GM18868 (cell line): ENCODE data around the gene GLS.

Experiments
- ATAC-seq: cut with Tn5 transposase; IDR thresholded peaks from one replicate; pipeline ENCODE4 v1.9.1; 2021; ENCODE audit warnings: mild to moderate bottlenecking, moderate library complexity; ENCODE audit not compliant: unreplicated experiment

GLS gene

DNA sequence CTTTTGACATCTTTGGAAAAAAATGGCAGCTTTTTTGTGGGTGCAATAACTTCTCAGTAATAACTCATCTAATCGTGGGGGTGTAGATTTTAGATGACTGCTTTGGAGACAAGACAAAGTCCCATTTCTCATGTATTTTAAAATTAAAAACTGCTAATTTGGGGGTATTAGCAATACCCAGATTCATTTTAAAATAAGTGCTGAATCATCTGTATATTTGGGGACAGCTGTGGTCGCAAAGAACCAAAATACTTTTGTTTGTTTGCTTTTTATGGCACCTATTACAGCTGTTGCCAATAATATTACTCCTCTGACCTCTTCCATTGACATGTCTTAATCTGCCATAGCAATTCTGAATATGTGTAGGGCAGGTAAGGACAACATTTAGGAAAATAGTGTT is 87.9 kb downstream of the GLS start:
- no peak for ATAC-seq

DNA sequence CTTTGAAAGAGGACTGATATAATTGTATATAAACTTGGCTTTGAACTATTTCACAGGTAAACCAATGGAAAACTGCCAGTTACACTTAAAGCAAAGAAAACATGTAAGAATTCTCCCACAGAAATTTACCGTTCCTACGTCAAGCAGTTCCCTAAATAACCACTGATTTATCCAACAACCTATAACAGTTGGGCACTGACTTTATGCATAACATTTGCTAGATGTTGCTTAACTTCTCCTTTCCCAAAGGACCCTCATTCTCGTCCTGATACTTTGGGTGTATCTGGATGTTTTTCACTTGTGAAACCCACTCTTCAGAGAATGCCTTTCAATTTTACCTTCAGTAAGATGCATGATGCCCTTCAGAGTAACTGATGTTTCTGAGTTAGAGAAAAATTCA is 89.5 kb downstream of the GLS start:
- no peak for ATAC-seq

DNA sequence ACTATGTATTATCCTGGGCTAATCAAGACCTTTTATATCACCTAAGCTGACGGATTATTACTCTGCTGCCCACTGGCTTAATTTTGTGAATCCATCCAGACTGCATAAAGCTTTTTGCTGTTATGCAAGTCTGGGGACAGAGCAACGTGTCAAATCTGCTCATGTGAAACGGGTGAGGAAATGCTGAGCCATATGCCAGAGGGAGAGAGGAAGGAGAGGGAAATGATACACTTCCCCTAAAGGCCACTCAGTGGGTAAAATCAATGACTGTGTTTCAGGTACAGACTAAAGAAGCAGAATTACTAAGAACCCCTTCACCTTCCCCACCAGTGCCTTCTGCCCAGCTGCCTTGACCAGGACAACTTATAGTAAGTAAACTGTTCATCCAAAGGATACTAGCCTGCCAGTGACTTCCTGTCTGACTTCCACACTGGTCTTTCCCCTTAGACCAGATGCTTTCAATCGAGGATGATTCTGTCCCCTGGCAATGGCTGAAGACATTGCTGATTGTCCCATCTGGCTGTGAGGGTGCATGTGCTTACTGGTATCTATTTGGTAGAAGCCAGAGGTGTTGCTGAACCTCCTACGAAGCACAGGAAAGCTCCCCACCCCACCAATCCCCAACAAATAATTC is 90.4 kb downstream of the GLS start:
- no peak for ATAC-seq

DNA sequence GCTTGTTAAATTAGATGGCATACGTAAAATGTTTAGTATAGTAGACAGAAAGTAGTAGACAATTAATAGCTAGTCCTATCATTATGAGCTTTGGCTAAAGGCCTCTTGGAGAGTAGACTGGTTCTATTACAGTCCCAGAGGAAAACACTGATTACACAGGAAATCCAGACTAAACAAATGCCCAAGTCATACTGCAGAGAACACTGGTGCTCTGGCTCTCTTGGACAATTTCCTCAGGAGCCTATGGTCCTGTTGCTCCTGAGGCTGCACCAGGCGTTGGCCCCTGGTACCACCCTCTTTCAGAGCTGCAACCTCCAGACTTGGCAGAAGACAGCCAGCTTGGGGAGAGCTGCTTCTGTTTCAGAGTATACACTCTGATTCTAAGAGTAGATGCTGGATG is 91.6 kb downstream of the GLS start:
- no peak for ATAC-seq

DNA sequence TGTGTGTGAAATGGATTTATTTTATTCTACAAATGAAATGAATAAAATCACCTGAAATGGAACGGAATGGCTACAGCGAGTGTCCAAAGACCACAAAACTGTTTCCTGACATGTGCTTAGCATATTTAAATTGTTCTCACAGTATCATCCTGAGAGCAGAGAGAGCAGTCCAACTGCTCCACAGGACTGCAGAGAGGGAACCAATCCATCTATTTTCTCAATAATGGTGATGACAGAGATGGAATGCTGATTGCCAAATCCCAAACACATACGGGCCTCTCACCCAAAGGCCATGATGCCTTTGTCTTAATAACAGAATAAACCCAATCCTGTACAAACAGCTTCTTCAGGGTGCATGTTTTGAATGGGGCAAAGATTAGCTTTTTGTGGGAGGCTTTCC is 92.2 kb downstream of the GLS start:
- ATAC-seq = no peak

DNA sequence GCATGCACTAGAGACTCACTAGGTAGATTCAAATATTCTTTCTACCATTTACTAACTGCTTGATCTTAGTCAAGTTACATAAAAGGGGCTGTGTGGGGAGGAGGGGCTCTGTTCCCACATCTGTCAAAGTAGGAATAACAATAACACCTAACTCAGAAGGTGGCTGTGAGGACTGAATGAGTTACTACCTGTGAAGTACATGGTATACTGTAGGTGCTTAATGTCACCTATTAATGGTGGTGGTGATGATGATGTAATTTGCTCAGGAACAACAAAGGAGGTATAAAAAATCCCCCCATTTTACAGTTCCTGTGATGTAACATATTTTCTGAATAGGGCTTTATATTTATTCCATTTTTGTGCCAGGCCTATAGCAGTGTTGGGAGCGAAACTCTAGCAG is 92.6 kb downstream of the GLS start:
- ATAC-seq = no peak

DNA sequence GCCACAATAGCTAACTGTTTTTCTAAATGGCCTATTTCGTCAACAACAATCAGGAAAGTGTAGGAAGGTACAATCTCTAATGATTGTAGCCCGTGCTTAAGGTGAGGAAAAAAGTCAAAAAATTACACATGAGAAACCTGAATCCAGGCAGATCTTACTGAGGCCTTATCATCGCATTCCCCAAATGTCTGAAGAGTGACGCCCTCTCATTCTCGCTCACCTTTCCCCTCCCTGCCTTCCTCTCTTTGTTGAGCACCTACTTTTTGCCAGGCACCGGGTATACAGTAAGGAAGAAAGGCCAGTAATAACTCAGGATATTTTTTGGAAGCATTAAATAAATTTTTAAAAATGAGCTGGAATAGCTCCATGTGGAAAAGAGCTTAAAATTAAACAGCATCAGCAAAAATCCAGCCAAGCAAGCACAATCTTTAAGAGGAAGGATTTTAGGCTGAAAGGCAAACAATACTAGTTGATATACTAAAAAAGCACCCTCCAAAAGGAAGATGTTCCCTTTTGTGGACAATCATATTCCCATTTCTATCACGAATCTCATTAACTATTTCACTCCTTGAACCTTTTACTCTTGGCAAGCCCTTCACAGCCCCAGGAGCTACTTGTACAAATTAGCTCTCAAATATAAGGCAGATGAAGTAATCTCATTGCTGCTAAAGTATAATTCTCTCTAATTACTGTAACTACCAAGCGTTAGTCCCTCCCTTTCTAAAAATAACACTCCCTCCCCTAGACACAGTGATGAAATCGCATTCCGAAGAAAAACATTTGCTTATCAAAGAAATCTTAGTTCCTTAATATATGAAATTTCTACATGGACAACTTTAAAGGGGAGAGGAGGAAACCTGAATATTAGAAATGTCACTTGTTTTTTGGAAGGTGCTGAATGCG is 93.4 kb downstream of the GLS start:
- no peak for ATAC-seq

DNA sequence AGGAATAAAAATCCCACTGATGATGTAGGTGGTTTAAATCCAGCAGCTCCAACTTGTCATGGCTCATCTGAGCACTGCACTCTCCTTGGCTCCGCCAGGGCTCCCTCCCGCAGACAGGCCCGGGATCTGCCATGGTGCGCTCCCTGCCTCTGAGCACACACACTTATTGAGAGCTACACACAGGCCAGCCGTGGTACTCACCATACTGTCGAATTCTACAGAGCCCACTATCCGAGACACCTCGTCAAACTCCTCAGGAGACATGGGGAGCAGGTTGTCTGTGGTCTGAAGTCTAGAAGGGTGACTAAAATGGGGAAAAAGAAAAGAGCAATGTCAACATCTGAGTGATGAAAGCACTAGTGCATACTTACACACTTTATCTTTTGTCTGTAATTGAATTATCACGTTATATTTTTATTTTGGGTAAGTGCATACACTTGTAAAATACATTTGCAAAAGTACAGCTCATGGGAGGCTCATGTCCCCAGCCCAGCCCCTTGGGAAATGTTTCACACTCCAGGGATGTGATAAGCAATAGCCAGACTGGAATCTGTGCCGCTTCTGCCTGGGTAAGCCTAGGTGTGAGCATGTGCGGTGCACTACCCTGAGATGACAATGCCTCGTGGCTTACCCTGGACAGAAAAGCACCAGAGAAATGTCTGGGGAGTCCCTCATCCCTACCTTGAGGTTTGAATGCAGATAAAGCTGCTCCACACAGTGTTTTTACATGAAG is 94.2 kb downstream of the GLS start:
- ATAC-seq = no peak

DNA sequence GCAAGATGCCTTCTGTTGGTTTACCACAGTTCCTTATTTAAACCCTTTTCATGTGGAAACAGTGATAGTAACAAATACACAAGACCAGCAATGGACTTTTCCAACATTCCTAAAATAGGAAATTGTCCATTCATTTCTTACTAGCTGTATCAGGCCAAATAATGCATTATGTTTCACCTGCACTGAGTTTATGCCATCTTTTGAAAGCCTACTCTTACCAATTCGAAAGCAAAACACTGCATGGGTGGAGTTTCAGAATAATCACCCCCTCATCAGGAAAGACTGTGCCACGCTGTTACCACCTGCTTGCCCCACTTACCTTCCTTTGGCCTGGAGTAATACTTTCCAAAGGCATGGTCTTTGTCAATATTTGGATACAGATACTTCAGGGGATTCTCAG is 95.9 kb downstream of the GLS start:
- no peak for ATAC-seq

DNA sequence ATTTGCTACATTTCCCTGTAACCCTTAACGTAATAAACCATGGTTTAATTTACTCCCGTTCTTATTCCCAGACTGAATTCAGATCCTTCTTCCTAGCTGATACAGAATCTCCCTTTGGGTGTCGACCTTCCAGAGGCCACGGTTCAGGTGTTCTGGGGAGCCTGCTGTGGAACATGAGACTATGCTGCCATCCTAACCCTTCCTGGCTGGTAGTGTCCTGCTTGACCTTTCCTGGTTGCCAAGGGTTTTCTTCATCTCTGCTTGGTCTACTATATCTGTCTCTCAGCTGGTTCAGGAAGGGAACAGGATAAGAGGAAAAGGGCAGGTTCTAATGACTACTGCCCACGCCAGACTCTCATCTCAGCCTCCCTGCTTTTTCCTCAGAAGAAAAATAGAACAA is 96.9 kb downstream of the GLS start:
- no peak for ATAC-seq

DNA sequence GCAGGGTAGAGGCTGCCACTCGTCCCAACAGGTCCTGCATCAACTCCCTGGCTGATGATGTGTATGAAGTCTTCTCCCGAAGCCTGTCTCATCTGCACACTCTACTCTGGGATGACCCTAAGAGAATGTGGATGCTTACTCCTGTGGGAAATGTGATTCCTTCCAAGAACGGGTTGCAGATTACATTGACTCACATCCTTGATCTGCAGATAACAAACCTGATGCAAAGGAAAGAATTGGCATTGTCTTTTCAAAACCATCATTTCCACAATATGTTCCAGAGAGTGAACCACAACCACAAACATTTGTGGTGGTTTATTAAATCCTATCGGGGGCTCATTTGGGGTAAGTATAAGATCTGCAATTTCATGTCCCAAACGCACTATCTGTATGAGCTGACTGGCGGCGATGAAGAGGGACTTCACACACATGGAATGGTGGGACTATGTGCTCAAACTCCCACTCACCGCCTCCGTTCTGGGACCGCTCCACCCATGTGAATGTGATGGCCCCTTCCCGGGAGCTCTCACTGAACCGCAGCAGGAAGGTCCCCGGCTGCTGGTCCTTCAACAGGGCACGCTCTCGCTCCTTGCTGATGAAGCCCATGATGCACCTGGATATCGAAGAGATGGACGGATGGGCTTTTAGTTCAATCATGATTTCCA is 97.9 kb downstream of the GLS start:
- no peak for ATAC-seq

DNA sequence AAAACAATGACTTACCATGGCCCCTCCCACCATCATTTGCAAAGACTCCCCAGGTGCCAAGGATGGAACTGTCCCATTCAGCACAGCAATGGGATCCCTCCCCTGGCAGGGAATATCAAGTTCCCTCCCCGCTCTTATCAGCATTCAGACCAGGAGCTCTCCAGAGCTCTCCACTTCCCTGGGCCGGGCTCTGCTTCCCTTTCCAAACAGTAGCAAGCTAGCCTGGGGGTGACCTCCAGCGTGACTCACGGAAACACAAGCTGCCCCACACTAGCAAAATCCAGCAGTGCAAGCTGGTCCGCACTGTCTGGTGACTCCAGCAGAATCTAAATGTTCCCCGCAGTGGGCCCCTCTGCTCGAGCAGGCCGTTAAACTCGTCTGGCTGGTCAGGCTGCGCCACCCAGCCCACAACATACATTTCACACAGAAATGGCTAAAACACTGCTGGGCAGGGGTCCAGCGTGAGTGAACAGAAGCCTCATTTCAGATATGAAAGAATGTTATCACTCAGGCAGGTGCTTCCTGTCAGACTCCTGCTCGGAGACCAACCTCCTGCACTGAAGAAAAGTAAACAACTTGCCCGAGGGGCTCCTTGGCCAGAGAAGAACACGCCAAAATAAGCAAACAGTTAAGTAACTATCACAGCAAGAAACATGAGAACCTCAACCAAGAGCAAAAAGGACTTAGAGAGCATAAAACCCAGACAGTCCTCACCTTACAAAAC is 99.4 kb downstream of the GLS start:
- ATAC-seq = no peak

DNA sequence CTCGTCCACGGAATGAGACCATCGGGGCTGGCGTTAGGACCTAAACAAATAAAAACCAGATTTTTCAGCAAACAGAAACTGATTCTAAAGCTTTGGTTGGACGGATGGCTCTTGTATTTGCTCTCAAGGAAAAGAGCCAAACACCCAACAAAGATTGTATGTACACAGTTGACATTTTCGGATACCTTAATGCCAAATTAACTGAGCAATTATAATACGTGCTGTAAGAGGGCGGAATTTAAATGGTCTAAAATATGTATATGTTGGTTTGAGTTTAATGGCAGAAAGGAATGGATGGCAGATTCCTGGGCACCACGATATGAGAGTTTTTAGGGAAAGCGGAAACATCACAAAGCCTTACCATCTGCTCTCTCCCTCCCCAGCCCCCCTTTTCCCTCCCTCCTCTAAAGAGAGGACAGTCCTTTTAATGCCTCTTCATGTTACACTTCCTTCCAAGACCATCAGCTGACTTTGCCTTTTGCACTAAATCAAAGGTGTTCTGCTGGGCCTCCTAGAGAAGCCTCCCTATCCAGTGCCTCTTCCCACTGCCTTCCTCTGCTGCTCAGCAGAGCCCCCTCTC is 100.1 kb downstream of the GLS start:
- ATAC-seq = no peak

DNA sequence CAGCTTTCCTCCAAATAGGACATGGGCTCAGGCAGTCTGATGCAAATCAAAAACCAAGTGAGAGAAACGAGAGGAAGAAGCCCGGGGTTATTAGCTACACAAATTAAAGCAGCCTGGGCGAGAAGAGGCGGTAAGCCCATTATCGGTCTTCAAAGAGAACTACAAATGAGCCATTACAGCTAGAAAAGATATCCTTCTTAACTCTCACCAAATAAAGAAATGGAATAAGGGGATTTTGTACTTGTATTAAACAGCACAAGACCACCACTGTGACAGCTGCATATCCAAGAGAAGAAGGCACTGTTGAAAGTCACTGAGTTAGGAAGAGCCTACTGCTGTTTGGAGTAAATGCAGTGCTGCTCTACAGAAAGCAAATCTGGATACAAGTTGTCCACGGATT is 100.7 kb downstream of the GLS start:
- no peak for ATAC-seq

DNA sequence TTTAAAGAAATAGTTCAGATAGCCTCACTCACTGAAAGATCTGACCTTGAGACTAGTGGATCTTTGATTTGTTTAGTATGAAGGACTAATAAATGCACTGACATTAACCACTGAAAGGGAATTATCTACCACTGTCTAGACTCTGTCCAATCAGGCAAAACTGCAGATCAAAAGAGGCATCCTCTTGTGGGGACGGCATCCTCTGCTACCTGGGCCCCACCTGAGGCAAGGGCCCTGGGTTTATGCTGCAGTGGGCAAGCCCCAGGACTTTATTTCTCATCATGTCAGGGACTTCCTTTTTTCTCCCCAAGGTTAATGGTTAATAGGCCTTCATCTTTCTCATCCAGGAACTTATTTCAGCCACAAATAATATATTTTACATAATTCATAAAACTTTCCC is 101.1 kb downstream of the GLS start:
- no peak for ATAC-seq

DNA sequence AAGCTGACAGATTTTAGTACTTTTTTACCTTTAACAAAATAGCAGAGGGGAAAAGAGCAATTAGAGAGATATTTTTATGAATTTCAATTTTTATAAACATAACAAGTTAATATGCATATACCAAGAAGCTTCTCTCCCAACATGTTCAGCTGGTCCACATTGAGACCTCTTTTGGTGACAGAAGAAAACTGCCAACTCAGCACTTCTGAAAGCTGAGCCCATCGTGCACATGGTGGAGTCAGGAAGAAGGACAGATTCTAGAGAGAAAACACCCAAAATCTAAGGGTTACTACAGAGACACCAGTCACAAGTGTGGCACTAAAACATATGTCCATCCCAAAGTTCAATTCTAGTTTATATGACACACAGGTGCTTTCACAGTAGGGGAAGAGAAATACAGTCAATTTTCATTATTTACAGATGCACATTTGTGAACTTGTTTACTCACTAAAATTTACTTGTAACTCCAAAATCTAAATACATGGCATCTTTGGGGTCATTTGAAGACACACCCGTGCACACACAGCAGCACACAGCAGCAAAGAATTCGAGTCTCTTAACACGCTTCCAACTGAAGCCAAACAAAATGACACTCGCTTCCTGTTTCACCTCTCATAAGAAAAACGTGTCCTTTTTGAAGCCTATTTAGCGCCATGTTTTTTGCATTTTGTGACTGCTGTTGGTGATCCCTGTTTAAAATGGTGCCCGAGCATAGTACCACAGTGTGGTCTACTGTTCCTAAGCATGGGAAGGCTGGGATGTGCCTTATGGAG is 101.8 kb downstream of the GLS start:
- ATAC-seq = no peak

DNA sequence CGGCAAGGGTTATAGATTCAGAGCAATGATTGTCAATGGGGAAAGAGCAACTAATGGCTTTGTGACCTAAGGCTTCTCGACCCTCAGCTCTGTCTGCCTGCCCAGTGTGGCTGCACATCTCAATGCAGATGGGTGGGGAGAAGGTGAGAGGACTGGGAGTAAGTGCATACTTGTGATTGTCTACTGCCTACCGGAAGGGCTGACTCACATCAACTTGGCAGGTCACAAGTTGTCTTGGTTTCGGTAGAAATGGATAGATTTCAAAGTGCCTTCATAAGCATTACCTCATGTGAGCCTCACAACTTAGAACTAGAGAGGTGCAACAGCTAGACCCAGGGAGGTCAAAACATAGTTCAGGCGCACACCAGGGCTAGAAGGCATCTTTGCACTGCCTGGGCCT is 104.0 kb downstream of the GLS start:
- ATAC-seq = no peak

DNA sequence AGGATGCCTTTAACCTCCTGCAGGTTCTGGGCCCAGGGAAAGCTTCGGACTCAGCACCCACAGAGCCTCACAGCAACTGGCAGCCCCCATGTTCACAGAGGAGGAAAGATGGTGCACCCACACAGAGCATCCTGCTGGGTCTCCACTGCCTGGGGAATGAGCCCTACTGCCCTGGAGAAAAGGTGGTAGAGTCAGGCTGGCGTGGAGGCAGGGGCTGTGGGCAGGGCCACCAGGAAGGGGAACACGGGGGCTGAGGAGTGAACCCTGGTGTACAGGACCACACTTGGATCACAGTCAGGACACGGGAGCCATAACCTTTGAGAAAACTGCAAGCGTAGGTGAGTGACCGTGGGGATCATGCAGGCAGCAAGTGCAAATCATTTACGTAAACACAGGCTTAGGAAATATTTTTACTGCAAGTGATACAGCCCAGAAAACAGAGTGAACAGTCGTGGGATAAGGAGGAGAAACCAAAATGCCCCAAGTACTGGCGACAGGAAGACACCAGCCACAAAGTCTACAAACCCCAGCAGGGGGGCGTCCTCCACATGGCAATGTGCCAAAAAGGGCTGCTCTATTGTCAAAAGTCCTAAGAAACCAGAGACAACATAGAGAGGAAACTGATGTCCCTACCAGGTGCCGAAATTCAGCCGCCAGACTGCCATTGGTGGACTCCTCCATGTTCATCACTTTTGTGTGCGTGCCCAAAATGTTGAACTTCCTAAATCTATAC is 105.8 kb downstream of the GLS start:
- no peak for ATAC-seq

DNA sequence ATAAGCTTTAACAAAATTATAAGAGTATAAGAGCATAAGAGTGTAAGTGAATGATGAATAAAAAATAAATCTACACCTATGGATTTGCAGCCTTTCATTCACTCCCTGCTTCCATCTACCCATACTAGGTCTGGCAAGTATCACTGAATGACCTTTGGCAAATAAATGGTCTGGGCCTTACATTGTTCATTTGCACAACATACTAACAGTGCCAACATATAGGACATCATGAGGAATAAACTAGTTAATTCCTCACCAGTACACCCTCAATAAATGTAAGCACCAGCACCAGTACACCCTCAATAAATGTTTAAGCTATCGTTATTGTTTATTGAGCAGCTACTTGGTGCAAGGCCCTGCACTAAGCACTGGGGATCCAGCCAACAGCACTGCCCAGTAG is 106.5 kb downstream of the GLS start:
- ATAC-seq = no peak
